ENCODE measurements around the gene NME3.

- TF ChIP-seq, protein P1, sequence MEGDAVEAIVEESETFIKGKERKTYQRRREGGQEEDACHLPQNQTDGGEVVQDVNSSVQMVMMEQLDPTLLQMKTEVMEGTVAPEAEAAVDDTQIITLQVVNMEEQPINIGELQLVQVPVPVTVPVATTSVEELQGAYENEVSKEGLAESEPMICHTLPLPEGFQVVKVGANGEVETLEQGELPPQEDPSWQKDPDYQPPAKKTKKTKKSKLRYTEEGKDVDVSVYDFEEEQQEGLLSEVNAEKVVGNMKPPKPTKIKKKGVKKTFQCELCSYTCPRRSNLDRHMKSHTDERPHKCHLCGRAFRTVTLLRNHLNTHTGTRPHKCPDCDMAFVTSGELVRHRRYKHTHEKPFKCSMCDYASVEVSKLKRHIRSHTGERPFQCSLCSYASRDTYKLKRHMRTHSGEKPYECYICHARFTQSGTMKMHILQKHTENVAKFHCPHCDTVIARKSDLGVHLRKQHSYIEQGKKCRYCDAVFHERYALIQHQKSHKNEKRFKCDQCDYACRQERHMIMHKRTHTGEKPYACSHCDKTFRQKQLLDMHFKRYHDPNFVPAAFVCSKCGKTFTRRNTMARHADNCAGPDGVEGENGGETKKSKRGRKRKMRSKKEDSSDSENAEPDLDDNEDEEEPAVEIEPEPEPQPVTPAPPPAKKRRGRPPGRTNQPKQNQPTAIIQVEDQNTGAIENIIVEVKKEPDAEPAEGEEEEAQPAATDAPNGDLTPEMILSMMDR (IDR thresholded peaks at IDR 0.05), result no peak
- no peak for TF ChIP-seq POLR2A (IDR thresholded peaks at IDR 0.05)
Observed at GRCh38 chr16:1724491-1724890, 46.9 kb downstream of the NME3 start.

Data from testis (tissue), 2 donors.